GM19395 (cell line): ENCODE results near the gene MSH3.
"Not testable (repeated sequence)": the region's sequence is repeated elsewhere in the genome, so short reads cannot be mapped to it uniquely, and the experiment has no call there.

Experiments
- ATAC-seq: cut with Tn5 transposase; IDR thresholded peaks from one replicate; pipeline ENCODE4 v1.9.1; 2021; ENCODE audit warnings: mild to moderate bottlenecking, moderate library complexity; ENCODE audit not compliant: unreplicated experiment

Gene MSH3

DNA sequence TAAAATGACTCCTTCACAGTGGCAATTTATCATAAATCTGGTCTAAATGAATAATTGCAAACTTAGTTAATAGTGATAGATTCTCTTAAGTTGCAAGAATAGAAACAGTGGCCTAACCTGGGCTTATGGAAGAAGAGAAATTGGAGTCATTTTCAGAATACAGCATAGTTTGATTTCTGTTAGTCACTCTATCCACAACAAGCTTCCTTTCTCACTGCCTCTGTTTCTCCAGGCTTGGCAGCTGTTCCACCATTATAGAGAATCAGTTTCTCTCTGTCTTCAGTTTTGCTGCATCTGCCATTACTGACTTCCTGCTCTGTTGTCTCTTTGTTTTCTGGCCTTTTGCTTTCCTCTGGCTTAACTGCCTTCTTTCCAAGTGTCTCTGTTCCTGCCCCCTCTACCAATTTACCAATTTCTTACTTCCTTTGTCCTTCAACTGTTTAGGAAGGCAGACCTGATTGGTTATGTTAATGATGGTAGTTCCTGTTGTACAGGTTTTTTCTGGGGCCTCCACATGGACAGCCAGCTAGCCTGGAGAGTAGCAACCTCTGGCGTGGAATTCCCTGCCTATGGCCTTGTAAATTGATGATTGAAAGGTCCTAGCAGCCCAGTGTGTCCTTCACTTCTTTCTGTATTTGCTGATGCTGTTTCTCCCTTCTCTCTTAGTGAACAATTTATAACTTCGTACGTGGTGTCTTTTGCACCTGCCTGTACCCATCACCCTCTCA, 229.8 kb downstream of the MSH3 start:
- ATAC-seq = no peak

GRCh38 chr5:80884929-80885328, 230.5 kb downstream of the MSH3 start:
- no peak for ATAC-seq

GRCh38 chr5:80885396-80886000, 231.0 kb downstream of the MSH3 start:
- ATAC-seq = no peak

GRCh38 chr5:80894083-80894482, 239.6 kb downstream of the MSH3 start:
- ATAC-seq = no peak

DNA sequence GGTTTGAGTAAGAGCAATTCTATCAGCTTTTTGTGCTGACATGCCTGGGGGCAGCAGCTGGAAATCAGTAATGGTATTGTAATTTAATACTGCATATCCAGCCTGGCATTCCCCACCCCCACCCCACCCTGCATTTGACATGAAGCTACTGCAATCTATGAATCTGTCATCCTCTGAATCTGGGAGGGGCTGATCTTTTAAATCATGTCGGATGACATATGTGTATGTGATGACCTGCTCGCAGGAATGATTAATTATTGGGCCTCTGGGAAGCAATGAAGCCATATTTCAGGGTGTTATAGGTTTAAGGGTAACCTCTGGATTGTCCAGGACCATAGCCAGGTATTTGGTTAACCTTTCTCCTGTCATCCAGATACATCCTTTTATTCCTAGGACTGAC, 241.1 kb downstream of the MSH3 start:
- no peak for ATAC-seq

DNA sequence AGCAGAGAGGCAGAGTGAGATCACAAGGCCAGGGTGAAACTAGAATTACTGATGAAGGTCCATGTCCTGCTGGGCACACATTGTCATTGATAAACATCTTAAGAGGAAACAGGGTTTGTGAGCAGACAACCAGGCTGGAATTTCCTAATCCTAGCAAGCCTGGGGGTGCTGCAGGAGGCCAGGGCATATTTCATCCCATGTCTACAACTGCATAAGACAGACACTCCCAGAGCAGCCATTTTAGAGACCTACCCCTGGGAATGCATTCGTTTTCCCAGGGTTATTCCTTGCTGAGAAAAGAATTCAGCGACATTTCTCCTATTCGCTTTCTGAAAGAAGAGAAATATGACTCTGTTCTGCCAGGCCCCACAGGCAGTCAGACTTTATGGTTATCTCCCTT, 248.2 kb downstream of the MSH3 start:
- not testable (repeated sequence) for ATAC-seq

DNA sequence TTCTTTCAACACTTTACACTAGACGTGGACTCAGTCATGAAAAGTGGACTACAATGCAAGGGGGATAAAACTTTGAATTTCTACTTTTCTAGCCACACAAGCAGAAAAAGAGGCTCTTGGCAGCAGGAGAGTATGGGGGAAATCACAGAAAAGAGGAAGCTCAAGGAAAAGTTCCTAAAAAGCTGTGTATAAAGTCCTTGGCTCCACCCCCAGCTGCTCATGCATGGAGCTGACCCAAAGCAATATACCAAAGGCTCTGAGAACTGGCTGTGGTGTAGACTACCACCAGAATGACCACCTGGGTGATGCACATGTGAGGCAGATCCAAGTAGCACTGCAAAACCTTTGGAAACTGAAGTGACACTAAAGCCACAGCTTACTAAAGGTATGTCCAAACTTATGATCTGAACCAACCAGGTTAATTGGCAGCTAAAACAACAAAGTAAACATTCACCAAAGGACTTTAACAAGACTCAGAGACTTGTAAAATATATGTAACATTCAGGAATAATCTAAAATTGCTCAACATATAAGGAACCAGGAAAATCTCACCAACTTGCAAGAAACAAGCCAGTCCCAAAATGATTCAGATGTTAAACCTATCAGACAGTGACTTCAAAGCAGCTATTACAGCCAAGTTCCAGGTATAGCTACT, 250.2 kb downstream of the MSH3 start:
- ATAC-seq = no peak

GRCh38 chr5:80905405-80905804, 251.0 kb downstream of the MSH3 start:
- no peak for ATAC-seq

DNA sequence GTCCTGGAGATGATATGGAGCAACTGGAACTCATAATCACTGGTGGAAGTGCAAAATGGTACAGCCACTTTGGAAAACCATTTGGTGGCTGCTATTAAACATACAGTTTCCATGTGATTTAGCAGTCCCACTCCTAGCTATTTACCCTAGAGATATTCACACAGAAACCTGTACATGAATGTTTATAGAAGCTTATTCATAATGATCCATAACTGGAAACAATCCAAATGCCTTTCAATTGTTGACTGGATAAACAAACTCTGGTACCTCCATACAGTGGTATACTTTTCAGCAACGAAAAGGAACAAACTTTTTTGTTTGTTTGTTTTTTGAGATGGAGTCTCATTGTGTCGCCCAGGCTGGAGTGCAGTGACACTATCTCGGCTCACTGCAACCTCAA, 258.0 kb downstream of the MSH3 start:
- ATAC-seq = no peak

- ATAC-seq = no peak
Measured at GRCh38 chr5:80915716-80916115, 261.3 kb downstream of the MSH3 start.

DNA sequence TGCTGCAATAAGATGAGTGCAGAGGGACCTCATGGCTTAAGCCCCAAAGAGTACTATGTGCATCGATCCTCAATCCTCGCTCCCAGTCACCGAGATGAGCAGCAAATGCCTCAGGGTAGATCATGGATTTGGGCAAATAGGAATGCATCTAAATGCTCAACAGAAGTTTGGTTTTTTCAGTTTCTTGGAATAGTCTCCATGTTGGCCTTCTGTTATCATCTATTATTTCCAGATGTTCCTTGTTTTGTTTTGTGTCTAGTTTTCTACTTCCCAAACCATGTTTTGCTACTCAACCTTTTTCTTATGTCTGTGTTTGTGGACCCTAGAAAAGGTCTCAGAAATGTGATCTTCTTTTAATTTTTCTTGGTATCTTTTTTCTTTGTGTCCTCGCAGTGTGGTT, 262.2 kb downstream of the MSH3 start:
- ATAC-seq = no peak

- no peak for ATAC-seq
Measured at GRCh38 chr5:80917631-80918030, 263.2 kb downstream of the MSH3 start.

- ATAC-seq = no peak
Measured at GRCh38 chr5:80919678-80920196, 265.3 kb downstream of the MSH3 start.

DNA sequence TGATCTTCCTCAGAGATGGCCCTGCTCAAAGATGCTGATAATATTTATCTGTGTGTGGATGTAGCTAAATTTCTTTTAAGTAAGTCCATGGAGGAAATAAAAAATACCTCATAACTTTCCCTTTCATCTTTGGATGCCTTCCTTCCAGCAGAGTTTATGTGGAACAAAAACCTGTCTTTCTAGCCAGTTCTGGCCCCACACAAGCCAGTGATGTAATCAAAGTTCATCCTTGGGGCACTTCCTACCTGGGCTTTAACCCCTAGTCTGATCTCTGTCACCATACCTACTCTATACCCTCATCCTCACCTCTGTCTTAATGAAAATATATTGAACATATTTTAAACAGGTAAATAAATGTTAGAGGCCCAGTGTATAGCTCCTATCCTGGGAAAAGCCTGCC, 265.9 kb downstream of the MSH3 start:
- ATAC-seq = no peak

DNA sequence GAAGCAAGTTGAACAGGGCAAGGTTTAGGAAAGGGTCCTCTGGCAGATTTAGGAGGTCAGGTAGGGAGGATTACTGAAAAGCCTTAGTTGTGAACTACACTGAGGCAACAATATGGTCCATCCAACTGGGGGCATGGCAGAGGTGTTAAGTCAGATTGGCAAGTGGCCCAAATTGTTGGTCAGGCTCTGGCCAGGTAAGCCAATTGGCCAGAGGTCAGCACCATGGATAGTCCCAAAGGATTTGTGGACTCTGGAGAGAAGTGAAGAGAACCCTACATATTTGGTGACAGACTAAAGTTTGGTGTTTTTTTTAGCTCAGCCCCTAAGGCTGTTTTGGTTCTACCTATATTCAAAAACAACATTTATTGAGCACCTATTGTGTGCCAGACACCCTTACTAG, 266.6 kb downstream of the MSH3 start:
- ATAC-seq = no peak

DNA sequence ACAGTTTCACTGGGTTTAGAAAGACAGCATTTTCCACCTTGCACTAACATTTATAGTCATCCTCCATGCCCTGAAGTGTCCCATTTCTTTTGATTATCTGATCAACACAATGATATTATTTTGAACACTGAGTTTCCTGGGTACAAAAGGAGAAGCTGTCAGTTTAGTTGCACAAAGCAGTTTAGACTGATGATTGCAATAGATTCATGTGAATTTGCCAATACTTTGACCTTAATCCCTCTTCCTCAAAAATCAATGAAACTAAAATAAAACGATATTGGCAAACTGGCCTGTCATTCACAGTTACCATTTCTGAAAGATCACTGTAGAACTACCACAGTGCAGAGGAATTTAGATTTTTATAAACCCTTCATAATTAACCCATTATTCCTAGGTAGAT, 271.5 kb downstream of the MSH3 start:
- ATAC-seq = no peak
